ENCODE data around the gene INPP4A.

Gene INPP4A

DNA sequence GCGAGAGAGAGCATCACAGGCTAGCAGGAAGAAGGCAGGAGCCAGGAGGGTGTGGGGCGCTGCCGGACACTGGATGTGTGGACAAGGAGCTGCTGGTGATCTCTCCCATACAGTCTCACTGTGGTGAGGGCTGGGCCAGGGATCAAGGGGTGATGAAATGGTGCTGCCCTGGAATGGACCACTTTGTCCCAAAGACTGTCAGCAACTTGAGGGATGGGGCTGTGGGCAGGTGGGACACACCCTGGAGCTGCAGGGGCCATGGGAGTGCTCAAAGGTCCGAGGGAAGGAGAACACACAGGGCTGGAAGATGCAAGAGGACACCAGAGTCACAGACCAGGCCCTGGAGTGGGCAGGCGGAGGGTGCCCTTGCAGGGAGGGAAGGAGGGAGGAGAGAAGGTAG is 125.7 kb downstream of the INPP4A start:
- no peak overlapping the region for H3K27ac ChIP-seq (ENCODE audit: insufficient read depth in 1 of 2, low read depth in 1 of 2, low read length in 2 of 2, poor library complexity in 1 of 2, severe bottlenecking in 2 of 2)
- no peaks in the 10 kb centered on the region for H3K4me1 ChIP-seq (ENCODE audit: control extremely low read depth in 1 of 4, control insufficient read depth in 4 of 4, insufficient read depth in 4 of 4, low read length in 3 of 4)
- H3K4me3 ChIP-seq (ENCODE audit: control insufficient read depth in 1 of 7, extremely low read depth in 1 of 7, insufficient read depth in 4 of 7, low read depth in 2 of 7, low read length in 6 of 7): no peak overlapping the region
- peaks cover 10 to 88% (median 56%) of the 10 kb centered on the region in 4 experiments for H3K36me3 ChIP-seq (ENCODE audit: control insufficient read depth in 4 of 4, insufficient read depth in 4 of 4, low read length in 3 of 4)
- WGBS (ENCODE audit: insufficient coverage): 93% methylated on average over 5 of the region's 5 CpGs
- H3K27me3 ChIP-seq (replicated peaks in 2 of 5; ENCODE audit: control insufficient read depth in 4 of 5, insufficient read depth in 5 of 5, low read length in 4 of 5): no peaks in the 10 kb centered on the region
- no peaks in the 10 kb centered on the region for H3K9me3 ChIP-seq (ENCODE audit: control extremely low read depth in 1 of 5, control insufficient read depth in 4 of 5, insufficient read depth in 2 of 5, low read depth in 1 of 5, low read length in 4 of 5)
- POLR2A ChIA-PET: no interaction called here
- DNase-seq: no peak
- CTCF ChIA-PET: interaction anchor here (1.3 to 2.4 kb wide), 3 partner anchors 9 to 157 kb away, joined by 3 to 14 read pairs (median 4); no protein-coding TSS in a partner anchor

DNA sequence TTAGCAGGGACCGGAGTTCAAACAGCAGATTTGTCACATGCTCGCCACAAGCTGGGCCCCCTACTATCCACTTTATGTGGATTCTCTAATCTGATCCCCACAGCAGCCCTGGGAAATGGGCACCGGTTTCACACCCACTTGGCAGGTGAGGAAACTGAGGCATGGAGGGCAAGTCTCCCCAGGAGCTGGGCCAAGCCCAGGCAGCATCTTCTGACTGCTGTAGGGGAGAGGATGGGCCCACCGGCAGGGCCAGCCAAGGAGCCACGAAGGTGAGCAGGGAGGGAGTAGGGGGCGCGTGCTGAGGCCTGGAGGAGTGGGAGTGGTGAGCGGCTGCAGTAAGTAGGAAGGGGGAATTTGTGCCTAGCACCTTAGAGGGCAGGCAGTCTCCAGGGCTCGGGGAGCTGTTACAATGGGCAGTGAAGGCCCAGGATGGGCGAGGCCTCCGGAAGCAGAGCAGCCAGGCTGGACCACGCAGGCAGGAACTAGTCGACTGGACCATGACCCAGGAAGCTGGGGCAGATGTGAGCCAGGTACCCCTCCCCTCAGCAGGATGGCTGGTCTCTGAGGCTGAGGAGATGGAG is 126.6 kb downstream of the INPP4A start:
- WGBS (ENCODE audit: insufficient coverage): over 99% methylated on average over 9 of the region's 13 CpGs
- CTCF ChIA-PET: interaction anchor here (1.3 kb wide), 2 partner anchors 11 to 158 kb away, joined by 3 read pairs; no protein-coding TSS in a partner anchor
- POLR2A ChIA-PET: no interaction called here

DNA sequence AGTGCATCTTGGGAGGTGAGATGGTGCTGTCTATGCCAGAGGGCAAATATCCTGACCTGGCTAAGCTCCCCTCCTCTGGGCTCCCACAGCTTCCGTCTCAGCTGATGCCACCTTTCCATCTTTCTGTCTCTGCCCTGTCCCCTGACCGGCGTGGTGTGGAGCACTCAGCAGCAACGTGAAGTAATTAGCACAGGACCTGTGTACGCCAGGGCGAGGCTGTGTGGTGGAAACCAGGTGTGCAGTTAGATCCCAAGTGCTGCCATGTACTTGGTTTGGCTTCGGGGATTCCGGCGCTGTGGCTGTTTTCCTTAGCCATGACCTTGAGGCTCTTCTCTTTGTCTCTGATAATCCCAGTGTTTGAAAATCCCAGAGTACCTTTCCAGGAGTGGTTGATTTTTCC is 127.1 kb downstream of the INPP4A start:
- H3K27ac ChIP-seq (ENCODE audit: insufficient read depth in 1 of 2, low read depth in 1 of 2, low read length in 2 of 2, poor library complexity in 1 of 2, severe bottlenecking in 2 of 2): no peak overlapping the region
- 98% methylated on average over 7 of the region's 9 CpGs for WGBS (ENCODE audit: insufficient coverage)
- H3K4me1 ChIP-seq (ENCODE audit: control extremely low read depth in 1 of 4, control insufficient read depth in 4 of 4, insufficient read depth in 4 of 4, low read length in 3 of 4): no peaks in the 10 kb centered on the region
- no peaks in the 10 kb centered on the region for H3K27me3 ChIP-seq (replicated peaks in 2 of 5; ENCODE audit: control insufficient read depth in 4 of 5, insufficient read depth in 5 of 5, low read length in 4 of 5)
- H3K9me3 ChIP-seq (ENCODE audit: control extremely low read depth in 1 of 5, control insufficient read depth in 4 of 5, insufficient read depth in 2 of 5, low read depth in 1 of 5, low read length in 4 of 5): no peaks in the 10 kb centered on the region
- CTCF ChIA-PET: interaction anchor here (1.3 to 1.6 kb wide), 2 partner anchors 11 to 13 kb away, joined by 3 read pairs; no protein-coding TSS in a partner anchor
- POLR2A ChIA-PET: interaction anchor here (0.6 kb wide), 1 partner anchor 17 kb away, joined by 3 read pairs; no protein-coding TSS in a partner anchor
- DNase-seq: no peak
- H3K36me3 ChIP-seq (ENCODE audit: control insufficient read depth in 4 of 4, insufficient read depth in 4 of 4, low read length in 3 of 4): peaks cover 7 to 80% (median 53%) of the 10 kb centered on the region in 4 experiments
- no peak overlapping the region for H3K4me3 ChIP-seq (ENCODE audit: control insufficient read depth in 1 of 7, extremely low read depth in 1 of 7, insufficient read depth in 4 of 7, low read depth in 2 of 7, low read length in 6 of 7)

More for the DNA sequence above, 126.6 kb downstream of the INPP4A start:
- no peaks in the 10 kb centered on the region for H3K4me1 ChIP-seq (ENCODE audit: control extremely low read depth in 1 of 4, control insufficient read depth in 4 of 4, insufficient read depth in 4 of 4, low read length in 3 of 4)
- H3K9me3 ChIP-seq (ENCODE audit: control extremely low read depth in 1 of 5, control insufficient read depth in 4 of 5, insufficient read depth in 2 of 5, low read depth in 1 of 5, low read length in 4 of 5): no peaks in the 10 kb centered on the region
- no peak overlapping the region for H3K4me3 ChIP-seq (ENCODE audit: control insufficient read depth in 1 of 7, extremely low read depth in 1 of 7, insufficient read depth in 4 of 7, low read depth in 2 of 7, low read length in 6 of 7)
- H3K27ac ChIP-seq (ENCODE audit: insufficient read depth in 1 of 2, low read depth in 1 of 2, low read length in 2 of 2, poor library complexity in 1 of 2, severe bottlenecking in 2 of 2): no peak overlapping the region
- no peaks in the 10 kb centered on the region for H3K27me3 ChIP-seq (replicated peaks in 2 of 5; ENCODE audit: control insufficient read depth in 4 of 5, insufficient read depth in 5 of 5, low read length in 4 of 5)
- H3K36me3 ChIP-seq (ENCODE audit: control insufficient read depth in 4 of 4, insufficient read depth in 4 of 4, low read length in 3 of 4): peaks cover 7 to 80% (median 54%) of the 10 kb centered on the region in 4 experiments
- DNase-seq: no peak

DNA sequence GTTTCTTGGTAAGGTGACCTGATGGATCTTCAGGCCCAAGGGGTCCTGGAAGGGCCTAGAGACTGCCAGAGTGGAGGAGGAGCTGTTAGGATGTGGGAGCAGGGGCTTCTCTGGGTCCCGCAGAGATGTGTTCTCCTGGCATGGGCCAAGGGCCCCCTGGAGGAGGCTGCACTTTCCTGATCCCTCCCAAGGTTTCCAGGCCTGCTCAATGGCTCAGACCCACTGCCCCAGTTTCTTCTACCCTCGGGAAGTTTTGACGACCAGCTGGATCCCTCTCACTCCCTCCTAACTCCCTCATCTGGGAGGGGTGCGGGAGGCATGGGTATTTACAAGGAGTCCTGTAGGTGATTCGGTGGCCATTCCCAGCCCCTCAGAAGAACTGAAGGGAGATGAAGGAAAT is 127.6 kb downstream of the INPP4A start:
- H3K36me3 ChIP-seq (ENCODE audit: control insufficient read depth in 4 of 4, insufficient read depth in 4 of 4, low read length in 3 of 4): peaks cover 9 to 80% (median 55%) of the 10 kb centered on the region in 4 experiments
- no peak overlapping the region for H3K4me3 ChIP-seq (ENCODE audit: control insufficient read depth in 1 of 7, extremely low read depth in 1 of 7, insufficient read depth in 4 of 7, low read depth in 2 of 7, low read length in 6 of 7)
- POLR2A ChIA-PET: interaction anchor here (0.6 kb wide), 1 partner anchor 16 kb away, joined by 3 read pairs; no protein-coding TSS in a partner anchor
- no peaks in the 10 kb centered on the region for H3K9me3 ChIP-seq (ENCODE audit: control extremely low read depth in 1 of 5, control insufficient read depth in 4 of 5, insufficient read depth in 2 of 5, low read depth in 1 of 5, low read length in 4 of 5)
- H3K4me1 ChIP-seq (ENCODE audit: control extremely low read depth in 1 of 4, control insufficient read depth in 4 of 4, insufficient read depth in 4 of 4, low read length in 3 of 4): no peaks in the 10 kb centered on the region
- H3K27me3 ChIP-seq (replicated peaks in 2 of 5; ENCODE audit: control insufficient read depth in 4 of 5, insufficient read depth in 5 of 5, low read length in 4 of 5): no peaks in the 10 kb centered on the region
- DNase-seq: no peak
- H3K27ac ChIP-seq (ENCODE audit: insufficient read depth in 1 of 2, low read depth in 1 of 2, low read length in 2 of 2, poor library complexity in 1 of 2, severe bottlenecking in 2 of 2): no peak overlapping the region
- WGBS (ENCODE audit: insufficient coverage): no CpG with 5 or more reads among the region's 5 CpGs
- CTCF ChIA-PET: interaction anchor here (1.0 to 1.6 kb wide), 5 partner anchors 10 to 15 kb away, joined by 3 read pairs; no protein-coding TSS in a partner anchor

DNA sequence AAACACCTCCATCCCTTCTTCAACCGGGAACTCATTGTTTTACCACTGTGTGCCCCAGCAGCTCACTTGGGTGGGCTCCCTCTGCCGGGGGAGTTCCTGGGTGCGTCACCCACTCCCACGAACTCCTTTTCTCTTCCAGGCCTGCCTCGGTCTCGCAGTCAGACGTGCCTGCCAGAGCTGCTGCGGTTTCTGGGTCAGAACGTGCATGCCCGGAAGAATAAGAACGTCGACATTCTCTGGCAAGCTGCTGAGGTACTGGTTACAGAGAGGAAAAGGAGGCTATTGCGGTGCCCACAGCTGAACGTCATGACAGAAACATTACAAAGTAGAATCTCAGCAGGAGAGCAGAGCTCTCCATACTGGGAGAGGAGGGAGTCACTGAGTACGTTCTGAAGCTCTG is 128.0 kb downstream of the INPP4A start:
- ChIA-PET POLR2A (no interaction called here), CTCF (interaction anchor here (1.0 to 1.6 kb wide), 5 partner anchors 10 to 15 kb away, joined by 3 read pairs; no protein-coding TSS in a partner anchor)
- WGBS (ENCODE audit: insufficient coverage): 97% methylated on average over 12 of the region's 15 CpGs

DNA sequence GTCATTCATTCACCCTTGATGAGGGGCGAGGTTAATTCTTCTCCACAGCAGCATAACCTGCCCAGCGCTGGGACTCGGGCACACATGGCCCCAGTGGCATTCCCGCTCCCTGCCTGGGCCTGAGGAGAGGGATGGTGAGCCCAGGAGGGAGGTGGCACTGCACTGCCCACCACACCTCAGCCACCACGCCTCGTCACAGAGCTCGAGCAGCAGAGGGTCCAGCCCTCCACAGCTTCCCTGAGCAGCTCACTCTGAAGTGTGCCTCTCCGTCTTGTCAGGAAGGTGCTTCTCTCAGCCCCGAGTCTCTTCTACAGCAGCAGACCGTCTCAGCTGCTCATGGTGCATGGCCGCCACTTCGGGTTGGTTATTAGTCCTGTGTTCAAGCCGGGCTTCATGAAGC is 128.8 kb downstream of the INPP4A start:
- CTCF ChIA-PET: interaction anchor here (1.0 to 1.3 kb wide), 3 partner anchors 11 to 16 kb away, joined by 3 read pairs; no protein-coding TSS in a partner anchor
- no peaks in the 10 kb centered on the region for H3K27me3 ChIP-seq (replicated peaks in 2 of 5; ENCODE audit: control insufficient read depth in 4 of 5, insufficient read depth in 5 of 5, low read length in 4 of 5)
- WGBS (ENCODE audit: insufficient coverage): 100% methylated on average over 11 of the region's 13 CpGs

More for the DNA sequence above, 128.0 kb downstream of the INPP4A start:
- Histone ChIP-seq H3K9me3 (ENCODE audit: control extremely low read depth in 1 of 5, control insufficient read depth in 4 of 5, insufficient read depth in 2 of 5, low read depth in 1 of 5, low read length in 4 of 5) (no peaks in the 10 kb centered on the region), H3K4me3 (ENCODE audit: control insufficient read depth in 1 of 7, extremely low read depth in 1 of 7, insufficient read depth in 4 of 7, low read depth in 2 of 7, low read length in 6 of 7) (no peak overlapping the region), H3K27ac (ENCODE audit: insufficient read depth in 1 of 2, low read depth in 1 of 2, low read length in 2 of 2, poor library complexity in 1 of 2, severe bottlenecking in 2 of 2) (no peak overlapping the region), H3K4me1 (ENCODE audit: control extremely low read depth in 1 of 4, control insufficient read depth in 4 of 4, insufficient read depth in 4 of 4, low read length in 3 of 4) (no peaks in the 10 kb centered on the region), H3K36me3 (ENCODE audit: control insufficient read depth in 4 of 4, insufficient read depth in 4 of 4, low read length in 3 of 4) (peaks cover 9 to 80% (median 56%) of the 10 kb centered on the region in 4 experiments), H3K27me3 (replicated peaks in 2 of 5; ENCODE audit: control insufficient read depth in 4 of 5, insufficient read depth in 5 of 5, low read length in 4 of 5) (no peaks in the 10 kb centered on the region)
- DNase-seq: no peak

DNA sequence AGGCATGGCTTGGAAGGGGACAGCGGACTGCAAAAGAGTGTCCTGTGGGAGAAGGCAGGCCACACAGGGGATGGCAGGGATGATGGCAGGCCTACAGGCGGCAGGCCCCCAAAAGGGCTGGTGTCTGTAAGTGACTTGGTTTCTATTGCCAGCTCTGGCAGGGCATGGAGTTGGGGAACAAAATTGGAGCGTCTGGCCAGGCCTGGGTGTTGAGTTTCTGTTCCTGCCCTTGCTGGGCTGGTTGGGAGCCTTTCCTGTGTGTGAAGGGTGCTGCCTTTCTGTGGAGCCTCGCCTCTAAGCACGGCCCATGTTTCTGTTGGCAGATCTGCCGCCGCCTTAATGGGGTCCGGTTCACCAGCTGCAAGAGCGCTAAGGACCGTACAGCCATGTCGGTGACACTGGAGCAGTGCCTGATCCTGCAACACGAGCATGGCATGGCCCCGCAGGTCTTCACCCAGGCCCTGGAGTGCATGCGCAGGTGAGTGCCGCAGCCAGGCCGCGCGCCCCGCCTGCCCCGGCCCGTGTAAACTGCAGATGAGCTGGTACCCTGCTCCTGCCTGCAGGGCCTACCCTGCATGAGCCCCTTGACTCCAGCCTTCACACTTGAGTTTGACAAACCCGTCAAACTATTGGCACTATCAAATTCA is 132.1 kb downstream of the INPP4A start:
- Histone ChIP-seq H3K27ac (ENCODE audit: insufficient read depth in 1 of 2, low read depth in 1 of 2, low read length in 2 of 2, poor library complexity in 1 of 2, severe bottlenecking in 2 of 2) (no peak overlapping the region), H3K27me3 (replicated peaks in 2 of 5; ENCODE audit: control insufficient read depth in 4 of 5, insufficient read depth in 5 of 5, low read length in 4 of 5) (no peaks in the 10 kb centered on the region), H3K9me3 (ENCODE audit: control extremely low read depth in 1 of 5, control insufficient read depth in 4 of 5, insufficient read depth in 2 of 5, low read depth in 1 of 5, low read length in 4 of 5) (no peaks in the 10 kb centered on the region), H3K4me1 (ENCODE audit: control extremely low read depth in 1 of 4, control insufficient read depth in 4 of 4, insufficient read depth in 4 of 4, low read length in 3 of 4) (no peaks in the 10 kb centered on the region), H3K36me3 (ENCODE audit: control insufficient read depth in 4 of 4, insufficient read depth in 4 of 4, low read length in 3 of 4) (peaks cover 4 to 61% (median 47%) of the 10 kb centered on the region in 4 experiments), H3K4me3 (ENCODE audit: control insufficient read depth in 1 of 7, extremely low read depth in 1 of 7, insufficient read depth in 4 of 7, low read depth in 2 of 7, low read length in 6 of 7) (no peak overlapping the region)
- DNase-seq: no peak
- WGBS (ENCODE audit: insufficient coverage): 96% methylated on average over 21 of the region's 22 CpGs
- CTCF ChIA-PET: interaction anchor here (1.1 kb wide), 1 partner anchor 12 kb away, joined by 3 read pairs; no protein-coding TSS in a partner anchor
- POLR2A ChIA-PET: no interaction called here

More for the DNA sequence above, 128.8 kb downstream of the INPP4A start:
- H3K36me3 ChIP-seq (ENCODE audit: control insufficient read depth in 4 of 4, insufficient read depth in 4 of 4, low read length in 3 of 4): peaks cover 9 to 78% (median 56%) of the 10 kb centered on the region in 4 experiments
- DNase-seq: no peak
- H3K4me1 ChIP-seq (ENCODE audit: control extremely low read depth in 1 of 4, control insufficient read depth in 4 of 4, insufficient read depth in 4 of 4, low read length in 3 of 4): no peaks in the 10 kb centered on the region
- POLR2A ChIA-PET: no interaction called here
- no peak overlapping the region for H3K27ac ChIP-seq (ENCODE audit: insufficient read depth in 1 of 2, low read depth in 1 of 2, low read length in 2 of 2, poor library complexity in 1 of 2, severe bottlenecking in 2 of 2)
- no peaks in the 10 kb centered on the region for H3K9me3 ChIP-seq (ENCODE audit: control extremely low read depth in 1 of 5, control insufficient read depth in 4 of 5, insufficient read depth in 2 of 5, low read depth in 1 of 5, low read length in 4 of 5)
- H3K4me3 ChIP-seq (ENCODE audit: control insufficient read depth in 1 of 7, extremely low read depth in 1 of 7, insufficient read depth in 4 of 7, low read depth in 2 of 7, low read length in 6 of 7): no peak overlapping the region
